HEK293 (cell line): ENCODE results near the gene ZNF853.

Experiments
- CTCF ChIA-PET: fragments of 350-600 bp; formaldehyde crosslinking; extraction: SDS; loops from one replicate; lab custom pipeline; 2021; ENCODE audit warnings: antibody characterized with exemption; lab: Yijun Ruan, JAX
- POLR2A ChIA-PET: fragments of 300-600 bp; formaldehyde crosslinking; extraction: SDS; loops from one replicate; lab custom pipeline; 2020; ENCODE audit warnings: antibody characterized with exemption, inconsistent platforms; lab: Yijun Ruan, JAX
- H3K27ac ChIP-seq: fragments of 200-500 bp; sonication (Bioruptor generic); 2 replicates; pipeline ENCODE4 v1.5.1; 2014; ENCODE audit warnings: low read depth, low read length, control low read depth, inconsistent platforms; ENCODE audit errors: extremely low read depth
- H3K36me3 ChIP-seq, 2 experiments: fragments of 200-500 bp in 1 of 2; sonication (Bioruptor generic) in 1 of 2; 1 replicate in 1 of 2; 2 replicates in 1 of 2; pipeline ENCODE4 v1.5.1; 2014 to 2017; ENCODE audit warnings: inconsistent platforms in 2 of 2, low read length in 2 of 2; ENCODE audit not compliant: control insufficient read depth in 2 of 2, insufficient read depth in 1 of 2
- H3K4me1 ChIP-seq: fragments of 200-500 bp; sonication (Bioruptor generic); 2 replicates; pipeline ENCODE4 v1.5.1; 2014; ENCODE audit warnings: mild to moderate bottlenecking, low read length, inconsistent platforms; ENCODE audit not compliant: control insufficient read depth, insufficient read depth
- H3K4me3 ChIP-seq: 2 replicates; pipeline ENCODE4 v1.5.1; 2011; ENCODE audit warnings: low read depth, mild to moderate bottlenecking, control low read depth, low read length, moderate library complexity
- H3K9me3 ChIP-seq: fragments of 200-500 bp; sonication (Bioruptor generic); 2 replicates; pipeline ENCODE4 v1.5.1; 2014; ENCODE audit warnings: low read depth, low read length, inconsistent platforms; ENCODE audit not compliant: control insufficient read depth, insufficient read depth
- ELK4 ChIP-seq: IDR thresholded peaks from 2 replicates; pipeline ENCODE4 v1.6.1; 2011; ENCODE audit warnings: mild to moderate bottlenecking, low read depth, low read length, borderline replicate concordance
- KLF10 ChIP-seq: fragments of 450-650 bp; IDR thresholded peaks from 2 replicates; pipeline ENCODE4 v1.5.1; 2018; ENCODE audit warnings: missing biosample characterization, mild to moderate bottlenecking, missing genetic modification characterization
- SP7 ChIP-seq: fragments of 450-650 bp; formaldehyde crosslinking; IDR thresholded peaks from 2 replicates; pipeline ENCODE4 v1.5.1; 2016; ENCODE audit warnings: missing biosample characterization, missing genetic modification characterization
- ZBTB17 ChIP-seq: fragments of 450-650 bp; formaldehyde crosslinking; IDR thresholded peaks from 2 replicates; pipeline ENCODE4 v1.5.1; 2016; ENCODE audit warnings: missing biosample characterization, missing genetic modification characterization
- ZBTB20 ChIP-seq: fragments of 450-650 bp; formaldehyde crosslinking; IDR thresholded peaks from 2 replicates; pipeline ENCODE4 v1.5.1; 2016; ENCODE audit warnings: missing biosample characterization, missing genetic modification characterization
- ZBTB48 ChIP-seq: fragments of 450-650 bp; formaldehyde crosslinking; IDR thresholded peaks from 2 replicates; pipeline ENCODE4 v1.5.1; 2016; ENCODE audit warnings: missing biosample characterization, missing genetic modification characterization
- ZBTB8A ChIP-seq: fragments of 450-650 bp; formaldehyde crosslinking; IDR thresholded peaks from 2 replicates; pipeline ENCODE4 v1.5.1; 2016; ENCODE audit warnings: missing biosample characterization, missing genetic modification characterization
- ZFP37 ChIP-seq: fragments of 450-650 bp; formaldehyde crosslinking; IDR thresholded peaks from 2 replicates; pipeline ENCODE4 v1.5.1; 2016; ENCODE audit warnings: missing biosample characterization, missing genetic modification characterization
- ZNF121 ChIP-seq: fragments of 450-650 bp; formaldehyde crosslinking; IDR thresholded peaks from 2 replicates; pipeline ENCODE4 v1.5.1; 2016; ENCODE audit warnings: missing biosample characterization, missing genetic modification characterization
- ZNF138 ChIP-seq: fragments of 450-650 bp; formaldehyde crosslinking; IDR thresholded peaks from 2 replicates; pipeline ENCODE4 v1.5.1; 2016; ENCODE audit warnings: missing biosample characterization, missing genetic modification characterization, borderline replicate concordance
- ZNF175 ChIP-seq: fragments of 450-650 bp; formaldehyde crosslinking; IDR thresholded peaks from 2 replicates; pipeline ENCODE4 v1.5.1; 2016; ENCODE audit warnings: missing biosample characterization, missing genetic modification characterization
- ZNF404 ChIP-seq: fragments of 450-650 bp; formaldehyde crosslinking; IDR thresholded peaks from 2 replicates; pipeline ENCODE4 v1.5.1; 2017; ENCODE audit warnings: missing biosample characterization, missing genetic modification characterization
- ZNF426 ChIP-seq: fragments of 450-650 bp; formaldehyde crosslinking; IDR thresholded peaks from 2 replicates; pipeline ENCODE4 v1.5.1; 2017; ENCODE audit warnings: missing biosample characterization, missing genetic modification characterization, mild to moderate bottlenecking, inconsistent platforms, moderate library complexity
- ZNF501 ChIP-seq: fragments of 450-650 bp; formaldehyde crosslinking; IDR thresholded peaks from 2 replicates; pipeline ENCODE4 v1.5.1; 2016; ENCODE audit warnings: missing biosample characterization, missing genetic modification characterization
- ZNF560 ChIP-seq: fragments of 450-650 bp; formaldehyde crosslinking; IDR thresholded peaks from 2 replicates; pipeline ENCODE4 v1.5.1; 2017; ENCODE audit warnings: missing biosample characterization, missing genetic modification characterization, borderline replicate concordance
- ZNF660 ChIP-seq: fragments of 450-650 bp; IDR thresholded peaks from 2 replicates; pipeline ENCODE4 v1.5.1; 2018; ENCODE audit warnings: missing biosample characterization, mild to moderate bottlenecking, missing genetic modification characterization
- ZNF701 ChIP-seq: fragments of 450-650 bp; formaldehyde crosslinking; IDR thresholded peaks from 2 replicates; pipeline ENCODE4 v1.5.1; 2016; ENCODE audit warnings: missing biosample characterization, missing genetic modification characterization
- ZNF785 ChIP-seq: fragments of 450-650 bp; formaldehyde crosslinking; IDR thresholded peaks from 2 replicates; pipeline ENCODE4 v1.5.1; 2016; ENCODE audit warnings: missing biosample characterization, missing genetic modification characterization
- ZXDB ChIP-seq: fragments of 450-650 bp; formaldehyde crosslinking; IDR thresholded peaks from 2 replicates; pipeline ENCODE4 v1.5.1; 2016; ENCODE audit warnings: missing biosample characterization, missing genetic modification characterization
- TF ChIP-seq, protein P1 (sequence below): fragments of 450-650 bp; formaldehyde crosslinking; IDR thresholded peaks from 2 replicates; pipeline ENCODE4 v1.5.1; 2016; ENCODE audit warnings: missing biosample characterization, missing genetic modification characterization
- TF ChIP-seq, protein P2 (sequence below): fragments of 450-650 bp; formaldehyde crosslinking; IDR thresholded peaks from 2 replicates; pipeline ENCODE4 v1.5.1; 2016; ENCODE audit warnings: missing biosample characterization, missing genetic modification characterization
- TF ChIP-seq, protein P3 (sequence below): fragments of 450-650 bp; formaldehyde crosslinking; conservative IDR thresholded peaks from 2 replicates; pipeline ENCODE4 v1.5.1; 2016; ENCODE audit warnings: low read depth, missing biosample characterization, missing genetic modification characterization
- TF ChIP-seq, protein P4 (sequence below): fragments of 450-650 bp; formaldehyde crosslinking; optimal IDR thresholded peaks from 2 replicates; pipeline ENCODE3; 2016; ENCODE audit warnings: missing biosample characterization, mild to moderate bottlenecking, missing genetic modification characterization

The ZNF853 gene

GRCh38 chr7:6589151-6589828 is 26.1 kb upstream of the ZNF853 start (continued):
- TF ChIP-seq, protein P1, sequence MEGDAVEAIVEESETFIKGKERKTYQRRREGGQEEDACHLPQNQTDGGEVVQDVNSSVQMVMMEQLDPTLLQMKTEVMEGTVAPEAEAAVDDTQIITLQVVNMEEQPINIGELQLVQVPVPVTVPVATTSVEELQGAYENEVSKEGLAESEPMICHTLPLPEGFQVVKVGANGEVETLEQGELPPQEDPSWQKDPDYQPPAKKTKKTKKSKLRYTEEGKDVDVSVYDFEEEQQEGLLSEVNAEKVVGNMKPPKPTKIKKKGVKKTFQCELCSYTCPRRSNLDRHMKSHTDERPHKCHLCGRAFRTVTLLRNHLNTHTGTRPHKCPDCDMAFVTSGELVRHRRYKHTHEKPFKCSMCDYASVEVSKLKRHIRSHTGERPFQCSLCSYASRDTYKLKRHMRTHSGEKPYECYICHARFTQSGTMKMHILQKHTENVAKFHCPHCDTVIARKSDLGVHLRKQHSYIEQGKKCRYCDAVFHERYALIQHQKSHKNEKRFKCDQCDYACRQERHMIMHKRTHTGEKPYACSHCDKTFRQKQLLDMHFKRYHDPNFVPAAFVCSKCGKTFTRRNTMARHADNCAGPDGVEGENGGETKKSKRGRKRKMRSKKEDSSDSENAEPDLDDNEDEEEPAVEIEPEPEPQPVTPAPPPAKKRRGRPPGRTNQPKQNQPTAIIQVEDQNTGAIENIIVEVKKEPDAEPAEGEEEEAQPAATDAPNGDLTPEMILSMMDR (tag by site-specific recombination): no peak

GRCh38 chr7:6589829-6590644 is 25.4 kb upstream of the ZNF853 start, which contains the start of gene INTS15:
INTS15 (plus strand) TSS chr7:6590021; CDS start chr7:6590284, 263 bp downstream.
- H3K27ac ChIP-seq: peak within 1 kb of the TSS; percentile 89
- POLR2A ChIA-PET: interaction anchor here (0.7 to 1.6 kb wide), 10 partner anchors 10 to 266 kb away, joined by 3 to 7 read pairs (median 3); partner anchors contain the start of genes DAGLB, ZDHHC4 and ZNF316
- TF ChIP-seq ZNF701 (tag by site-specific recombination): no peak
- TF ChIP-seq ZNF501 (tag by site-specific recombination): peak; percentile 52; the same call in 1 of the 2 replicates
- TF ChIP-seq ZBTB48 (tag by site-specific recombination): 0 out of 2 replicates have a peak, but pooled peaks have one; percentile 22
- peak; percentile 37; the same call in 1 of the 2 replicates for TF ChIP-seq ELK4
- TF ChIP-seq ZBTB17 (tag by site-specific recombination): 0 out of 2 replicates have a peak, but pooled peaks have one; percentile 27
- peak; percentile 19; the same call in 1 of the 2 replicates for TF ChIP-seq KLF10 (tag by site-specific recombination)
- 0 out of 2 replicates have a peak, but pooled peaks have one; percentile 22 for TF ChIP-seq SP7 (tag by site-specific recombination)
- TF ChIP-seq ZNF785 (tag by site-specific recombination): no peak
- TF ChIP-seq, protein P2, sequence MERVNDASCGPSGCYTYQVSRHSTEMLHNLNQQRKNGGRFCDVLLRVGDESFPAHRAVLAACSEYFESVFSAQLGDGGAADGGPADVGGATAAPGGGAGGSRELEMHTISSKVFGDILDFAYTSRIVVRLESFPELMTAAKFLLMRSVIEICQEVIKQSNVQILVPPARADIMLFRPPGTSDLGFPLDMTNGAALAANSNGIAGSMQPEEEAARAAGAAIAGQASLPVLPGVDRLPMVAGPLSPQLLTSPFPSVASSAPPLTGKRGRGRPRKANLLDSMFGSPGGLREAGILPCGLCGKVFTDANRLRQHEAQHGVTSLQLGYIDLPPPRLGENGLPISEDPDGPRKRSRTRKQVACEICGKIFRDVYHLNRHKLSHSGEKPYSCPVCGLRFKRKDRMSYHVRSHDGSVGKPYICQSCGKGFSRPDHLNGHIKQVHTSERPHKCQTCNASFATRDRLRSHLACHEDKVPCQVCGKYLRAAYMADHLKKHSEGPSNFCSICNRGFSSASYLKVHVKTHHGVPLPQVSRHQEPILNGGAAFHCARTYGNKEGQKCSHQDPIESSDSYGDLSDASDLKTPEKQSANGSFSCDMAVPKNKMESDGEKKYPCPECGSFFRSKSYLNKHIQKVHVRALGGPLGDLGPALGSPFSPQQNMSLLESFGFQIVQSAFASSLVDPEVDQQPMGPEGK (tag by site-specific recombination): peak; percentile 56; the same call in 1 of the 2 replicates
- no peak for TF ChIP-seq ZNF426 (tag by site-specific recombination)
- TF ChIP-seq ZNF121 (tag by site-specific recombination): peak; percentile 45; the same call in 1 of the 2 replicates
- TF ChIP-seq ZNF660: peak; percentile 69; the same call in 1 of the 2 replicates
- no peak for TF ChIP-seq ZNF560
- peak; percentile 99 for TF ChIP-seq ZBTB20 (tag by site-specific recombination)
- no peak for TF ChIP-seq ZNF404 (tag by site-specific recombination)
- TF ChIP-seq, protein P3, sequence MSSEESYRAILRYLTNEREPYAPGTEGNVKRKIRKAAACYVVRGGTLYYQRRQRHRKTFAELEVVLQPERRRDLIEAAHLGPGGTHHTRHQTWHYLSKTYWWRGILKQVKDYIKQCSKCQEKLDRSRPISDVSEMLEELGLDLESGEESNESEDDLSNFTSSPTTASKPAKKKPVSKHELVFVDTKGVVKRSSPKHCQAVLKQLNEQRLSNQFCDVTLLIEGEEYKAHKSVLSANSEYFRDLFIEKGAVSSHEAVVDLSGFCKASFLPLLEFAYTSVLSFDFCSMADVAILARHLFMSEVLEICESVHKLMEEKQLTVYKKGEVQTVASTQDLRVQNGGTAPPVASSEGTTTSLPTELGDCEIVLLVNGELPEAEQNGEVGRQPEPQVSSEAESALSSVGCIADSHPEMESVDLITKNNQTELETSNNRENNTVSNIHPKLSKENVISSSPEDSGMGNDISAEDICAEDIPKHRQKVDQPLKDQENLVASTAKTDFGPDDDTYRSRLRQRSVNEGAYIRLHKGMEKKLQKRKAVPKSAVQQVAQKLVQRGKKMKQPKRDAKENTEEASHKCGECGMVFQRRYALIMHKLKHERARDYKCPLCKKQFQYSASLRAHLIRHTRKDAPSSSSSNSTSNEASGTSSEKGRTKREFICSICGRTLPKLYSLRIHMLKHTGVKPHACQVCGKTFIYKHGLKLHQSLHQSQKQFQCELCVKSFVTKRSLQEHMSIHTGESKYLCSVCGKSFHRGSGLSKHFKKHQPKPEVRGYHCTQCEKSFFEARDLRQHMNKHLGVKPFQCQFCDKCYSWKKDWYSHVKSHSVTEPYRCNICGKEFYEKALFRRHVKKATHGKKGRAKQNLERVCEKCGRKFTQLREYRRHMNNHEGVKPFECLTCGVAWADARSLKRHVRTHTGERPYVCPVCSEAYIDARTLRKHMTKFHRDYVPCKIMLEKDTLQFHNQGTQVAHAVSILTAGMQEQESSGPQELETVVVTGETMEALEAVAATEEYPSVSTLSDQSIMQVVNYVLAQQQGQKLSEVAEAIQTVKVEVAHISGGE (tag by site-specific recombination): peak; percentile 58; the same call in 1 of the 2 replicates
- TF ChIP-seq ZBTB8A (tag by site-specific recombination): peak; percentile 73
- TF ChIP-seq, protein P4, sequence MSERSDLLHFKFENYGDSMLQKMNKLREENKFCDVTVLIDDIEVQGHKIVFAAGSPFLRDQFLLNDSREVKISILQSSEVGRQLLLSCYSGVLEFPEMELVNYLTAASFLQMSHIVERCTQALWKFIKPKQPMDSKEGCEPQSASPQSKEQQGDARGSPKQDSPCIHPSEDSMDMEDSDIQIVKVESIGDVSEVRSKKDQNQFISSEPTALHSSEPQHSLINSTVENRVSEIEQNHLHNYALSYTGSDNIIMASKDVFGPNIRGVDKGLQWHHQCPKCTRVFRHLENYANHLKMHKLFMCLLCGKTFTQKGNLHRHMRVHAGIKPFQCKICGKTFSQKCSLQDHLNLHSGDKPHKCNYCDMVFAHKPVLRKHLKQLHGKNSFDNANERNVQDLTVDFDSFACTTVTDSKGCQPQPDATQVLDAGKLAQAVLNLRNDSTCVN (tag by site-specific recombination): peak; percentile 87
- TF ChIP-seq ZXDB (tag by site-specific recombination): 0 out of 2 replicates have a peak, but pooled peaks have one; percentile 23
- TF ChIP-seq ZNF175: no peak
- no peak for TF ChIP-seq ZNF138 (tag by site-specific recombination)
- TF ChIP-seq ZFP37: peak; percentile 66; the same call in 1 of the 2 replicates

More at GRCh38 chr7:6589829-6590644, 25.4 kb upstream of the ZNF853 start, which contains the start of gene INTS15:
- peaks cover 56 to 58% of the 10 kb centered on the region in 2 experiments for H3K36me3 ChIP-seq
- no peaks in the 10 kb centered on the region for H3K4me1 ChIP-seq
- CTCF ChIA-PET: interaction anchor here (0.5 to 5.5 kb wide), 9 partner anchors 7 to 360 kb away, joined by 3 to 28 read pairs (median 5); no protein-coding TSS in a partner anchor
- H3K9me3 ChIP-seq: no peaks in the 10 kb centered on the region
- peak within 1 kb of the TSS; percentile 88 for H3K4me3 ChIP-seq
